ENCODE results near the gene CEACAM1.
"Not testable (repeated sequence)": the region's sequence is repeated elsewhere in the genome, so short reads cannot be mapped to it uniquely, and the experiment has no call there.

CEACAM1 gene

GRCh38 chr19:42528354-42529247 is at the start of gene CEACAM1:
Gene CEACAM1 (minus strand): TSS chr19:42528481. CDS start chr19:42528374, 107 bp downstream.
- DNase-seq, result peak; percentile 39

- DNase-seq, result no peak
Measured at GRCh38 chr19:42577016-42577415, 48.7 kb upstream of the CEACAM1 start.

GRCh38 chr19:42576241-42576640 is 48.0 kb upstream of the CEACAM1 start:
- no peak for DNase-seq

- DNase-seq, result no peak
Measured at GRCh38 chr19:42573642-42574041, 45.4 kb upstream of the CEACAM1 start.

GRCh38 chr19:42571116-42571515 is 42.8 kb upstream of the CEACAM1 start:
- no peak for DNase-seq

- no peak for DNase-seq
Measured at GRCh38 chr19:42569193-42569592, 40.9 kb upstream of the CEACAM1 start.

GRCh38 chr19:42568006-42568405 is 39.7 kb upstream of the CEACAM1 start:
- DNase-seq, result no peak

GRCh38 chr19:42567567-42567966 is 39.3 kb upstream of the CEACAM1 start:
- DNase-seq, result no peak

GRCh38 chr19:42563352-42564210 is 35.3 kb upstream of the CEACAM1 start:
- no peak for DNase-seq

GRCh38 chr19:42561512-42561911 is 33.2 kb upstream of the CEACAM1 start:
- DNase-seq, result no peak

- DNase-seq, result no peak
Measured at GRCh38 chr19:42560731-42561130, 32.5 kb upstream of the CEACAM1 start.

- no peak for DNase-seq
Measured at GRCh38 chr19:42558450-42559150, 30.3 kb upstream of the CEACAM1 start.

- DNase-seq, result not testable (repeated sequence)
Measured at GRCh38 chr19:42557386-42557871, 29.1 kb upstream of the CEACAM1 start.

GRCh38 chr19:42555801-42556200 is 27.5 kb upstream of the CEACAM1 start:
- no peak for DNase-seq

- DNase-seq, result no peak
Measured at GRCh38 chr19:42555317-42555716, 27.0 kb upstream of the CEACAM1 start.

- DNase-seq, result no peak
Measured at GRCh38 chr19:42554046-42554575, 25.8 kb upstream of the CEACAM1 start.

- DNase-seq, result no peak
Measured at GRCh38 chr19:42553292-42554045, 25.2 kb upstream of the CEACAM1 start.

GRCh38 chr19:42552086-42553065 is 24.1 kb upstream of the CEACAM1 start:
- DNase-seq, result no peak

- not testable (repeated sequence) for DNase-seq
Measured at GRCh38 chr19:42550521-42550920, 22.2 kb upstream of the CEACAM1 start.

- DNase-seq, result not testable (repeated sequence)
Measured at GRCh38 chr19:42549067-42549466, 20.8 kb upstream of the CEACAM1 start.

GRCh38 chr19:42548552-42548951 is 20.3 kb upstream of the CEACAM1 start:
- DNase-seq, result no peak
